Stimulated activated naive CD4-positive, alpha-beta T cell treated with Interleukin-2 at 50 U/mL for 16 hours (primary cell): ENCODE data around the gene FHIT.

Source experiments
- DNase-seq: peaks from one replicate; lab custom pipeline; 2025; lab: John Stamatoyannopoulos, UW

The FHIT gene

GRCh38 chr3:60216462-60217075 lies 1034.7 kb downstream of the FHIT start:
- no peak for DNase-seq

- DNase-seq, result no peak
Measured at GRCh38 chr3:60215946-60216345, 1035.3 kb downstream of the FHIT start.

GRCh38 chr3:60207905-60208304 lies 1043.3 kb downstream of the FHIT start:
- DNase-seq, result no peak

GRCh38 chr3:60206206-60206605 lies 1045.0 kb downstream of the FHIT start:
- DNase-seq, result no peak

GRCh38 chr3:60202052-60202726 lies 1049.1 kb downstream of the FHIT start:
- no peak for DNase-seq

- DNase-seq, result no peak
Measured at GRCh38 chr3:60199306-60199705, 1051.9 kb downstream of the FHIT start.

GRCh38 chr3:60198179-60198720 lies 1053.0 kb downstream of the FHIT start:
- DNase-seq, result no peak

- DNase-seq, result no peak
Measured at GRCh38 chr3:60192297-60193114, 1058.7 kb downstream of the FHIT start.

- DNase-seq, result no peak
Measured at GRCh38 chr3:60190073-60190472, 1061.2 kb downstream of the FHIT start.

GRCh38 chr3:60189304-60189703 lies 1061.9 kb downstream of the FHIT start:
- DNase-seq, result no peak

- no peak for DNase-seq
Measured at GRCh38 chr3:60188803-60189202, 1062.4 kb downstream of the FHIT start.

GRCh38 chr3:60187343-60187742 lies 1063.9 kb downstream of the FHIT start:
- DNase-seq, result no peak

GRCh38 chr3:60186359-60186758 lies 1064.9 kb downstream of the FHIT start:
- DNase-seq, result no peak

GRCh38 chr3:60185161-60185560 lies 1066.1 kb downstream of the FHIT start:
- no peak for DNase-seq

GRCh38 chr3:60182697-60183096 lies 1068.6 kb downstream of the FHIT start:
- no peak for DNase-seq

- DNase-seq, result no peak
Measured at GRCh38 chr3:60178931-60179653, 1072.2 kb downstream of the FHIT start.

- DNase-seq, result no peak
Measured at GRCh38 chr3:60177726-60178125, 1073.5 kb downstream of the FHIT start.

- no peak for DNase-seq
Measured at GRCh38 chr3:60176614-60177013, 1074.6 kb downstream of the FHIT start.

- DNase-seq, result no peak
Measured at GRCh38 chr3:60175680-60176079, 1075.6 kb downstream of the FHIT start.

- no peak for DNase-seq
Measured at GRCh38 chr3:60169755-60170154, 1081.5 kb downstream of the FHIT start.

- DNase-seq, result no peak
Measured at GRCh38 chr3:60167186-60167585, 1084.1 kb downstream of the FHIT start.
